Stimulated activated CD4-positive, alpha-beta T cell treated with anti-CD3 and anti-CD28 coated beads, Interleukin-4, amount 100 ng/mL, for 24 hours (primary cell): Measurements from ENCODE around the gene ZFP42.
"Not testable (repeated sequence)": the region's sequence is repeated elsewhere in the genome, so short reads cannot be mapped to it uniquely, and the experiment has no call there.

Experiments used
- DNase-seq: peaks from one replicate; pipeline ENCODE4 v3.0.0-alpha.2; 2020

ZFP42 gene

DNA sequence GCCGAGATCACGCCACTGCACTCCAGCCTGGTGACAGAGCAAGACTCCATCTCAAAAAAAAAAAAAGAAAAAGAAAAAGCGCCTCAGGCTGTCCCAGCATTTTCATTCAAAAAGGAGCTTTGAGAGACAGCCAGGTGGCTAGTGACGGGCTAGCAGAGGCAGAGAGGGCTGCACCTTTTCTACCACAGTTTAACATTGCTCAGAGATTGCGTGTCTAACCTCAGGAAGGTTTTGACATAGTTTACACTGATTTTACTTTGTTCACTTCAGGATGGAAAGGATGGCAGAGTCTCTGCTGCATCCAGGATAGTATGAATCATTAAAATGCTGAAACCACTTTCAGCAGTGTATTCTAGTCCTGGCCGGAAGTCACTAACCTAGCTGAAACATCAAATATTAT is 28.1 kb downstream of the ZFP42 start:
- DNase-seq = no peak

DNA sequence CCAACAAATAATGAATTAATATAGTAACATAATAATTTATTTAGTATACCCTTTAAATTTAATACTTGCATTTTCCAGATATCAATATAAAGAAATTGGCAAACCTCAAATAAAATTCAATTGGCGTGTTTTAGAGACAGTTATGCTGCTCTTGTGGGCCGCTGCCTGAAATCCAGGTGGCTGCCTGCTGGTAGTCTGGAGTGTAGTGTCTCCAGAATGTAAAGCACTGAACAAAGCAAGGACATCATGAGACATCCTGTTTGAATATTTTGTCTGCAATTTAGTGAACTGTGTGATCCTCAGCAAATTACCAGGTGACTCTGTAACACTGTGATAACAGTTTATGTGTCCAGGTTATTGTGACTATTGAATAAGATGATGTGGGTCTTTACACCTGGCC is 29.9 kb downstream of the ZFP42 start:
- DNase-seq = no peak

DNA sequence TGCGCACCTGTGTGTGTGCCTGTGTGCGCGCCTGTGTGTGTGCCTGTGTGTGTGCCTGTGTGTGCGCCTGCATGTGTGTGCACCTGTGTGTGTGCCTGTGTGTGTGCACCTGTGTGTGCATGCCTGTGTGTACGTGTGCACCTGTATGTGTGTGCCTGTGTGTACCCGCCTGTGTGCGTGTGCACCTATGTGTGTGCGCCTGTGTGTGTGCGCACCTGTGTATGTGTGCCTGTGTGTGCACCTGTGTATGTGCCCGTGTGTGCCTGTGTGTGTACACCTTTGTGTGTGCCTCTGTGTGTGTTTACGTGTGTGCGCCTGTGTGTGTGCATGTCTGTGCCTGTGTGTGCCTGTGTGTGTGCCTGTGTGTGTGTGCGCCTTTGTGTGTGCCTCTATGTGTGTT is 33.5 kb downstream of the ZFP42 start:
- no peak for DNase-seq

DNA sequence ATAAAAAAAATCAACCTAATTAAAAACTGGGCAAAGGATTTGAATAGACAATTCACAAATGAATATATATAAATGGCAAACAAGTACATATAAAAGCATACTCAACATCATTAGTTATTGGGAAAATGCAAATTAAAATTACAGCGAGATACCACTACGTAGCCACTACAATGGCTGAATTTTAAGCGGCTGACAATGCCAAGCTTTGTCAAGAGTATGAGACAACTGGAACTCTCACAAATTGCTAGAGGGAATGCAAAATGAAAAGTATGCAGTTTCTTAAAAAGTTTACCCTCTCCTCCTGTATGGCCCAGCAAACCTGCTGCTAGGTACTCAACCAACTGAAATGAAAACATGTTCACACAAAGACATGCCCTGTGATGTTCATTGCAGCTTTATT is 34.8 kb downstream of the ZFP42 start:
- DNase-seq = no peak

DNA sequence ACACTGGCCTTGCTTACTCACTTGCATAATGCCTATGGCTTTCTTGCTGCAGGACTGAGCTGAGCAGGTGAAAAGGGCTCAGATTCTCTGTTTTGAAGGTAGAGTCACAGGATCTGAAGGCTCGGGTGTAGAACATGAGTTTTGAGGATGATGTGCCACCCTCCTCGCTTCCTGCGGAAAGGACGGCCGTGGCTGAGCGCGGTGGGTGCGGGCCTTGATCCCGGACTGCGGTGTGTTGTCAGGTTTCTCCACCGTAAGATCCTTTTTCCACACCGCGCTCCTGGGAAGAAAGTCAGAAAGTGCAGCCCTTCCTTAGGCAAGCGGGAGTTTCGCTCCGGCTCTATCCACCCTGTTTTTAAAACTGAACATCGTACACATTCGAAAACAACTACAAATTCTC is 36.2 kb downstream of the ZFP42 start:
- DNase-seq = no peak

DNA sequence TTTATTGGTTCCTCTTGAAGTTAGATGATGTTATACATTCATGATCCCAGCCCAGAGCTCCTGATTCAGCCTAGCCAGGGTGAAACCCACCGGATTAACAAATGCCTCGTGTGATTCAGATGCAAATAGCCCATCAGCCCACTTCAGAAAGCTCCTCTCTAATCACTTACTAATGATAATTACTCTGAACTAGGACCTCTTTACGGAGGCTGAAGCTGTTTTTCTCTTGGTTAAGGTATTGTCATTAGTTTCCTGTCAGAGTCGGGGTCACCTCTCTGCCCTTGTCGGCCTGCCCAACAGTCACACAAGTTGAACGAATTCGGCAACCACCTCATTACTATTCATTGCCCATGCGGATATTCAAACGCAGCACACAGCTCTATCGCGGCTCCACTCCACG is 36.6 kb downstream of the ZFP42 start:
- DNase-seq = no peak

DNA sequence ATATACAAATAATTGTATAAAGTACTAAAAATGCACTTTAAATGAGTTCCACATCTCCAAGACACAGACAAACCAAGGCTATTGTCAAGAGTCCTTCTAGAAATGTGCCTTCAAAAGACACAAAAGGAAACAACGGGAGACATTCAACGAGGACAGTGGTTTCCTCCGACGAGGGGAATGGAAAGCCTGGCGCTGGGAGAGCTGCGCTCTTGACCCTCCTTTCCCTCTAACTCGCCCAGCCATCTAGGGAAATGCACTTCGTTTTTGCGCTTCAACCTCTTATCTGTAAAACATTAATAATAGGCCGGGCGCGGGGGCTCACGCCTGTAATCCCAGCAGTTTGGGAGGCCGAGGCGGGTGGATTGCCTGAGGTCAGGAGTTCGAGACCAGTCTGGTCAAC is 37.0 kb downstream of the ZFP42 start:
- no peak for DNase-seq

DNA sequence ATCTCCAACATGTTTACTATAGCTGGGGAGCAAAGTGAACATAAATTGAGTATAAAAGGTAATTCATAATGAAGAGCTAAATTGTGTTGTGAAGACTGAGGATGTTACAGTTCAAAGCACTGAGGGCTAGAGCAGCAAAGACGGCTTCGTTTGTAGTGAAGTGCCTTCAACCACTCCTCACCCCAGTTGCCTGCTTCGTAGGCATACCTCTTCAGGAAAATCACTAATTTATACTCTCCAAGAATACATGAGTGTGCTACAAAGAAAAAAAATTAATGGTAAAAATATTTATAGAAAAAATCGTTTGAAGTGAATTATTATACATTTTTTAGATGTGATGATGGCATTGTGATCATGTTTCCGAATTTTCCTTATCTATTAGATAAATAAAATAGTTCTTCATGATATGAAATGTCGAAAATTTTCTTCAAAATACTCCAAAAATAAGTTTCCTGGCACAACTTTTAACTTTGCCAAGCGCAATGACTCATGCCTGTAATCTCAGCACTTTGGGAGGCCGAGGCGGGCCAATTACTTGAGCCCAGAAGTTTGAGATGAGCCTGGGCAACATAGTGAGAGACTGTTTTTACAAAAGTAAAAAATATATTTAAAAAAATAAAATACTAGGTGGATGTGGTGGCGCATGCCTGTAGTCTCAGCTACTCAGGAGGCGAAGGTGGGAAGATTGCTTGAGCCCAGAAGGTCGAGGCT is 41.6 kb downstream of the ZFP42 start:
- no peak for DNase-seq

DNA sequence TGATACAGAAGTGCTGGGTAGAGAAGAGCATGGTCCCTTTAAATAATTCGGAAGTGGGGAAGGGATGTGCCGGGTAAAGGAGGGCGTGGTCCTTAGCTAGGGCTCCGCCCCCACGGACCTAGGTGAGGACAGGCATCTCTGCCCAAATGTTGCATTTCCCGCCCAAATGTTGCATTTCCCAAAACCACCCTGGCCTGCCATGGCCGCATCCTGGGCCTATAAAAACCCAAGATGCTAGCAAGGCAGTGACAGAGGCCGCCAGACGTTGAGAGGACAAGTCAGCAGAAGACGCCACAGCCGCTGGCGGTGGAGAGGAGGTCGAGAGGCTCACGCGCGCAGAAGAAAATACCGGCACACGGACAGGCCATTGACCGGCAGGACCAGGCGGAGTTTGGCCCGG is 46.1 kb downstream of the ZFP42 start:
- DNase-seq = no peak

DNA sequence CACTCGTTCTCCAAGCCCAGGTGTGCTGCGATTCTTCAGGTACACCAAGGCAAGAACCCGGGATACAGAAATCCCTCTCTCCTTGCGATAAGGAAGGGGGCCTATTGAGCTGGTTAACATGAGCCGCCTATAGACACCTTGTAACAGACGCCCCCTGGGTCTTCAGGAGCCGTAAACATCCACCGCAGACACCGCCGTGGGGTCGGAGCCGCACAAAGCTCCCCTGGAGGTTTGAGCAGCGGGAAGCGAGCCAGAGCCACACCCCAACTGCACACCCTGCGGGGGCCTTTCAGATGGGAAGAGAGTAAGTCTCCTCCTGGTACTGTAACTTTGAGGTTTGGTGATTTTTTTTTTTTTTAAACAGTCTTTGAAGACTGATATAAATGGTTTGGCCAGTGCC is 46.6 kb downstream of the ZFP42 start:
- DNase-seq = no peak

DNA sequence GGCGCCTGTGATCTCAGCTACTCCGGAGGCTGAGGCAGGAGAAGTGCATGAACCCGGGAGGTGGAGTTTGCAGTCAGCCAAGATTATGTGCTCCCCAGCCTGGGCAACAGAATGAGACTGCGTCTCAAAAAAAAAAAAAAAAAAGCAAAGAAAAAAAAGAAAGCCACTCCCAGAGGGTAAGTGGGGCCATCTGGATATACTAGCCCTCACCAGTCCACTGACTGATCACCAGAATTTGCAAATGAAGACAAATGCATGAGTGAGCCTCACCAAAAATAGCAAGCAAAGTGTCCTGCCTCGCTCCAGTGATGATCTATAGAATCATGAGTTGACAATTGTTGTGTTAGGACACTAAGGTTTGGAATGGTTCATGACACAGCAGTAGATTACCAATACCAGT is 47.6 kb downstream of the ZFP42 start:
- DNase-seq = no peak

DNA sequence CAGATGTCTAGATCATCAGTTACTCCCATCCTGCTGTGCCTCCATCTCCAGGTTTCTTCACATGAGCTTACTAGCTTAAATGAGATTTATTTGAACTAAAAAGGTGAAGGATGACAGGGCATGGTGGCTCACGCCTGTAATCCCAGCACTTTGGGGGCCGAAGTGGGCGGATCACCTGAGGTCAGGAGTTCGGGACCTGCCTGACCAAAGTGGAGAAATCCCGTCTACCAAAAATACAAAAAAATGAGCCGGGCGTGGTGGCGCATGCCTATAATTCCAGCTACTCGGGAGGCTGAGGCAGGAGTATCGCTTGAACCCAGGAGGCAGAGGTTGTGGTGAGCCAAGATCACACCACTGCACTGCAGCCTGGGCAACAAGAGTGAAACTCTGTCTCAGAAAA is 49.9 kb downstream of the ZFP42 start:
- not testable (repeated sequence) for DNase-seq

DNA sequence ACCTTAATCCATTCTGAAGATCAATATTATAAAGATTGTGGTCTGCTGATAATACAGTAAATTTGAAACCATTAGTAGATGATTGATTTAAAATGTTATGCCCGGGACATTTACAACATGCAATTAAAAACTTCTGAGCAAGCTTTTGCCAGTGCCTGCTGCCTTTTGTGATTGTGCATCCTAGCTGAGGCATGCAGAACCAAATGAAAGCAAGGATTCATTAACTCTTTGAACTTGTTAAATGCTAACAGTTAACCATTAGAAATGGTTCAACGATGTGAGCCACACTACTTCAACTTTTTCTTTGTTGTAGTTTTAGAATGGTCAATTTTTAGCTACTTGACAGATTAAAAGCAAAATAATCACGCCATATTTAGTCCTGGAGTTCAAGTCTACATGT is 51.1 kb downstream of the ZFP42 start:
- DNase-seq = no peak

DNA sequence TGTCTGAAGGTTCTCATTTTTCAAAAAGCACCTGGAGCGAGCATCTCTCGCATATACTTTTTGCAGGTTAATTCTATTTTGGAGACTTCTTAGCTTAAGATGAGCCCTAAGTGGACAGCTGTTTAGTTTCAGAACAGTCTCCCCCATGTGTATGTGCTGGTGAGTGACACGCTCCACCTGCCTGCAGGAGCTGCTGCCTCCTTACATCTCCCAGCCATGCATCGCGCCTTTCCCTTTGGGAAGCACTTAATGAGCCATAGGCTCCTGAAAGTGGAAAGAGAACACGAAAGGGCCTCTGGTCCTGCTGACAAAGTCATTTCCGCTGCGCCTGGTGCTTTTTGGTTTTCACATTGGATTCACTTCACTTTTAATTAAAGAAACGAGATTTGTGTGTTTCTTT is 57.7 kb downstream of the ZFP42 start:
- DNase-seq = no peak
